Stimulated activated CD4-positive, alpha-beta T cell treated with anti-CD3 and anti-CD28 coated beads, TNF-alpha, amount 100 ng/mL, for 4 hours (primary cell): ENCODE data around the gene SHISAL1.
"Not testable (repeated sequence)": the region's sequence is repeated elsewhere in the genome, so short reads cannot be mapped to it uniquely, and the experiment has no call there.

Experiments used
- DNase-seq, 3 experiments: peaks; one replicate each; pipeline ENCODE4 v3.0.0-alpha.2; 2020; ENCODE audit warnings: low read depth in 3 of 3

The SHISAL1 gene

GRCh38 chr22:44302363-44302762 lies 10.4 kb downstream of the SHISAL1 start:
- not testable (repeated sequence) for DNase-seq

GRCh38 chr22:44301039-44301438 lies 11.7 kb downstream of the SHISAL1 start:
- DNase-seq: no peak

DNA sequence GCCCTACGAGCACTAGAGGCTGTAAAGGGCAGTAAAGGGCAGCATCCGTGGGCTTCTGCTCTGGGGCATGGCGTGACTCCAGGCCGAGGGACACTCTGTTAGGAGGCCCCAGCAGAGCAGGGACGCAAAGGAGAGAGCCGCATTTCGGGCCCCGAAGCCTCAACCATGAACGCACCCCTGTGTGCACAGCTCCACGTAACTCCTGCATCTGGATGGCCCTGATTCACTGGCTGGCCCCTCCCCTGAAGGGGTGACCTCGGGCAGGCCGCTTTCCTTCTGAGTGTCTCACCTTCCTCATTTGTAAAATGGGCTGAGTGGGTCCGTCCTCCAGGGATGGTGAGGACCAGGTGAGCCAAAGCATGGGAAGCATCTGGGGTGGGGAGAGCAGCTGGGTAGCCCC lies 13.6 kb downstream of the SHISAL1 start:
- no peak for DNase-seq

GRCh38 chr22:44298406-44299091 lies 14.2 kb downstream of the SHISAL1 start:
- DNase-seq: no peak

GRCh38 chr22:44297470-44298061 lies 15.2 kb downstream of the SHISAL1 start:
- DNase-seq: no peak

DNA sequence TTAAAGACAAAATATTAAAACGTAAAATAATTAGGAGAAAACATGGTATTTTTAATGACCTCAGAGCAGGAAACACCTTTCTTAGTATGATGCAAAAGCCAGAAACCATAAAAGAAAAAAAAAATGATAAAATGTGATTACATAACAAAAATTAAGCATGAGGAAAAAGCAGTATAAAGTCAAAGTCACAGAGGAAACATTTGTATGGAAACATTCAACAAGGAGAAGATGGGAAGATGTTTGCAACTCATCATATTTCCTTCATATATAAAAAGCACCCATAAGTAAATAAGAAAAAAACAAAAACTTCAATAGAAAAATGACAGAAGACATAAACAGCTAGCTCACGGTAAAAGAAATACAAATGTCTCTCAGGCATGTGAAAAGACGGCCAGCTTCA lies 17.3 kb downstream of the SHISAL1 start:
- DNase-seq: no peak

DNA sequence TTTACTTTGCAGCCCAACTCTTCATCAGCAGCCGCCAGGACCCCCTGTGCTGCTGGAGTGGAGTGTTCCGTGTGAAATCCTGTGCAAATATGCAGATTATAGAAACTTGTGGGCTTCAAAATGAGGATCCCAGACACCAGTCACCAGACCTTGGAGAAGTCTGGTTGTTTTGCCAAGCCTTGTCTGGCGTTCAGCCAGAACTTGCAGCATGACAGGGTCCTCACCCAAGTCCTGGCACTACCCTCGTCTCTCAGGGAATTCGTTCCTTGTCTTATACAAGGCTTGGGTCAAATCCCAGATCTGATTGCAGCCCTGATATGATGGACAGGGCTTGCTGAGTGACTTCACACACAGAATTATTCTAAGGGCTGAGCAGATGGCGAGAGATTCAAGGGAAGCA lies 18.9 kb downstream of the SHISAL1 start:
- DNase-seq: no peak

- no peak for DNase-seq
These were observed 19.7 kb downstream of the SHISAL1 start for GRCh38 chr22:44293034-44293433.

DNA sequence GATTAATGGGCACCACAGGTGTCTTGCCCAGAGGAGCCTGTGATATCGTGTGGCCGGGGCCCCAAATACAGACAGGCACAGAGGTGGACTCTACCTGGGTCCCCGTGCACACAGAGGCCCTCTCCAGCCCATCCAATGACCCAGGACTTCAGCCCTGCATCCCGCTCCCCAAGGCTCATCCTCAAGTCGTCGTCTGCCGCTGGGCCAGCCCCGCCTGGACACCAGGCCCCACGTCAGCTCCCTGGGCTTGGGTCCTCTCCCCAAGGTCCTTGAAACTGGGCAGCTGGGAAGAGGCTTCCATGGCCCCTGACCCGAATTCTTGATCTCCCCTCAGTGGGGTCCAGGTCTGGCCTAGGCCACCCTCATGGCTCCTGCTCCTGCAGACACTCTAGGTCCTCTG lies 20.2 kb downstream of the SHISAL1 start:
- DNase-seq: no peak

DNA sequence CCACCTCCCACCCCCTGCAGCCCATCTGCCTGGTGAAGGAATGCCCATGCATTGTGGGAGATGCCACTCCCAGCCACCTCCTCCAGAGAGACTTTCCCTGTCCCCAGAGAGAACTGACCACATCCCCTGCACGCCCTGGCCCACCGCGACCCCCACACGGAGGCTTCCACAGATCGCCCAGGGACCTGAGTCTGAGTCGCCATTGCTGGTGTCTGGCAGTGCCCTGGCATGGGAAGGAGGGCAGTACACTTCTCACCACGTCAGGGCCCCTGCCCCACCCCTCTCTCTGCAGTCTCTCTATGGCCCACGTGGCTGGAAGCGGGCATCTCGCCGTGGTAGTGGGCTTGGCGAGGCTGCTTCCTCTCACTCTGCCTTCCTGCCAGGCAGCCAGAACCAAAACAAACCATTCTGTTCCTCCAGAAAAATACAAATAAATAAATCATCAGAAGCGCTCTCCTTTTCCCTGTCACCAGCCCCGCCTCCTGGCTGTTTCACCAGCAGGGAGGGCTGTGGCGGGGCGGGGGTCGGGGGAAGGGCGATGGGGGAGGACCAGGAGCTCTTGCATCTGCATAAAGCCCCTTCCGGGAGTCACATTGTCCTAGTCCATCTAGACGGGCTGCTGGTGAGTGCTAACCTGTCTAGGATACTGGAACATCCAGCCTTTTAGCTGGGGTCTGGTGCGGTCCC lies 20.9 kb downstream of the SHISAL1 start:
- DNase-seq: no peak

DNA sequence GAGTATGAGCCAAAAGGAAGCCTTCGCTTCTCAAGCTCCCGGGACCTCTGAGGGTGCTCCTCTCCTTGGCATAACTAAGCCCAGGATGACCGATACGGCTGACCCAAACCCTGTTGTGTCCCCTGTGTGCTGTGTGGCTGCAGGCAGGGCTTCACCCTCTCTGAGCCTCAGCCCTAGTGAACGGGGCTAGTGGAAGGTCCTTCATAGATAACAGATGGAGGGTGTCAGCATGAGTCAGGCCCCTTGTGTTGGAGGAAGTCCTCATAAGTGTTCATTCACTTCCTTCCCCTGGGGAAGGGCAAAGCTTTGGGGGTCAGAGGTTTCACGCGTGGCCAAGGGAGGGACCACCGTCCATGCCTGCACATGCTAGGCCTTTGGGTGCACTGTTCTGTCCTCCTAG lies 21.5 kb downstream of the SHISAL1 start:
- DNase-seq: no peak

GRCh38 chr22:44289414-44290171 lies 23.2 kb downstream of the SHISAL1 start:
- no peak for DNase-seq

DNA sequence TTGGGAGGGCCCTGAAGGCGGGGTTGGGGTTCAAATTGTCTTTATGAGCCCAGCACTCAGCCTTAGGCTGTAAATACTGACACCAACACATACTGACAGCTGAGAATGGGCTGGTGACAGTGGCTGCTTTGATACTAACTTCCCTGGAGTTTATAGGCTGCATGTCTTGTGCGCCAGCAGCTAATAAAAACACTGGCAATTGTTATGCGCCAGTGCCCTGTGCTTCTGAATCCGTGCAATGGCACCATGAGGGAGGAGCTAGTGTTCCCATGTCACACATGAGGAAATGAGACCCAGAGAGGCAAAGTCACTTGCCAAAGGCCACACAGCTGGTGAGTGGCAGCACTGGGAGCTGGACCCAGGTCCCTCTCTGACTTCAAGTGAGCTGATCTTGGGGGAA lies 23.8 kb downstream of the SHISAL1 start:
- no peak for DNase-seq

DNA sequence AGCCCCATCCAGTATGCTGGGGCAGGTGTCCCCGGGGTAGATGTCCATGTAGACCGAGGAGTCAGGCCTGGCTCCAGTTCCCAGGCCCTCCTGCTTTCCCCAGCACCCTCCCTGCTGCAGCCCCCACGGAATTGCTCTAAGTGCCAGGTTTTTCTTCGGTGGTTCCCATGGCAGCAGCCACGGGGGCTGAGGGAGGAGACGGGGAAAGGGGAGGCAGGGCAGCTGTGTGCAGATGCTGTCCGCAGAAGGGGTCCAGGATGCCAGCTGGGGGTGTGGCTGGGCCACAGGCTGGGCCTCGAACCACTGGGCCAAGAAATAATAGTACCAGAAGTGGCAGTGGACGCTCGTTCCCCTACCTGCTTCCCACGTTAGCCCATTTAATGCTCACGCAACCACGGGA lies 25.0 kb downstream of the SHISAL1 start:
- no peak for DNase-seq

- DNase-seq: no peak
These were observed 25.5 kb downstream of the SHISAL1 start for GRCh38 chr22:44287121-44287693.

DNA sequence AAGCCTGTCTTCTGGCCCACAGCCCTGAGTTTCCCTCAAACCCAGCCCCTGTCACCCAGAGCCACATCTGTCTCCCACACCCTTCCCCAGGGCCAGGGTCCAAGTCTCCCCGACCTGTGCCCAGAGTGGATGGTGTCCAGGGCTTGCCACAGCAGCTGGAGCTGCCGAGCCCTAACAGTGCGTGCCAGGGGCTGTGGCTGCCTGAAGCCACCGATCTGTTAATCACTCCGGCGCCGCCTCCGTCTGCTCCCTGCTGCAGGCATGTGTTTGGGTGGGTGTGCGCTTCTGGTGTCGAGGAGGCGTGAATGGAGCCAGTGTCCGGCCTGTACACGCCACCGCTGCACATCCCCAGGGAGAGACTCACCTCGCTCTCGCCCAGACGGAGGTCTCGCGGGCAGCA lies 26.1 kb downstream of the SHISAL1 start:
- DNase-seq: no peak

- DNase-seq: no peak
These were observed 28.0 kb downstream of the SHISAL1 start for GRCh38 chr22:44284711-44285110.

- no peak for DNase-seq
These were observed 30.7 kb downstream of the SHISAL1 start for GRCh38 chr22:44281768-44282637.

DNA sequence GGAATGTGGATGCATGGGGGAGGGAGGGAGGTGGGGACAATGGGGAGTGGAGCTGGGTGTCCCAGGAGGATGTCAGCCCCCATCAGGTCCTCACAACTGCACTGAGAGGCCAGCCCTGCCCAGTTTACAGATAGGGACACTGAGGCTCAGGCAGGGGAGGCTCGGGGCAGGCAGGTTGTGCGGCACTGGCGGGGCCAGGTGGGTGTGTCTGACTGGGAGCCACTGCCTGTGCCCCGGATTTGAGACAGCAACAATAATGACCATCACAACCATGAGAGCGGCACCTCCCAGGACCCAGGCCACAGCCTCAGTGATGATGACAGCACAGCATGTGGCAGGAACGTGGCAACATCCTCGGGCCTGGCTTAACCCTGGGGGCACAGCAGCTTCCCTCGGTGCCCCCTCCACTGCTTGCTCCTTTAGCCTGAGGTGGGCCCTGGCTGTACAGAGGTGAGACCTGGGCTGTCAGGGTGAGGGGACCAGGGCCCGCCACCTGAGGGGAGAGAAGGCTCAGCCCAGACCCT lies 32.0 kb downstream of the SHISAL1 start:
- no peak for DNase-seq

- DNase-seq: no peak
These were observed 33.7 kb downstream of the SHISAL1 start for GRCh38 chr22:44279069-44279360.
